Measurements from ENCODE around the gene SPARC.
"Not testable (repeated sequence)": the region's sequence is repeated elsewhere in the genome, so short reads cannot be mapped to it uniquely, and the experiment has no call there.

The SPARC gene

DNA sequence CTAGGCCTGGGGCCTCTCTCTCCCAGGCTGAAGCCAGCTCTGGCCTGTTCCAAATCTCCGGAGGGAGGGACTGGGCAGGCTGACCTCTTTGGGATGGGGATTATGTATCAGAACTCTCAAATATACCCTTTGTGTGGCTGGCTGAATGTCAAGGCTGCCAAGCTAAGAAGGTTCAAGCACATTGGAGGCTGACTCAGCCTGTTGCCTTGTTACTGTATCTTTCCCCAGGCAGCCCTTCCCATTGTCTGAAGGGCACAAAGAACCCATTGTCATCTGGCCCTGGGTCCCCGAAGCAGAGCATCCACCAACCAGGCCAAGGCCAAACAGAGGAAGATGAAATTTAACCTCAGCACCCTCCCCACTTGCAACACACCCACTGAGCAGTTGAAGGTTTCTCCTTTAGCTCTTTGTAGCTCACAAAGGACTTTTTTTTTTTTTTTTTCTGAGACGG, 7.3 kb upstream of the SPARC start:
- no peak overlapping the region for H2AFZ ChIP-seq (ENCODE audit: low read depth, low read length)
- no peak overlapping the region for H2BK120ac ChIP-seq (ENCODE audit: low read depth, low read length)
- peaks cover 17% of the 10 kb centered on the region for H3K4me1 ChIP-seq (ENCODE audit: control insufficient read depth, insufficient read depth, low read depth, low read length)
- peak overlapping the region; percentile 56 for H2AK5ac ChIP-seq (ENCODE audit: low read length, severe bottlenecking)
- peak overlapping the region; percentile 32 for H3K9ac ChIP-seq (ENCODE audit: low read length)
- no peak overlapping the region for H2BK15ac ChIP-seq (ENCODE audit: low read depth, poor library complexity, severe bottlenecking)
- H3K79me1 ChIP-seq (replicated peaks; ENCODE audit: low read length, poor library complexity, severe bottlenecking), result peaks cover 4% of the 10 kb centered on the region
- H3K27ac ChIP-seq (ENCODE audit: low read length, poor library complexity, severe bottlenecking), result no peak overlapping the region
- H3K36me3 ChIP-seq (ENCODE audit: control insufficient read depth in 1 of 2, insufficient read depth in 2 of 2, low read depth in 1 of 2, low read length in 2 of 2), result no peaks in the 10 kb centered on the region
- H2BK12ac ChIP-seq (ENCODE audit: low read length in 2 of 2), result peak overlapping the region in 1 of 2 experiments; percentile 7
- H3K14ac ChIP-seq (ENCODE audit: low read length in 2 of 2), result no peak overlapping the region
- H3K4me3 ChIP-seq (ENCODE audit: insufficient read depth in 1 of 2, low read depth in 1 of 2, low read length in 2 of 2), result no peak overlapping the region
- no peak overlapping the region for H3K23ac ChIP-seq (ENCODE audit: low read length in 2 of 2)
- no peak for DNase-seq
- H4K91ac ChIP-seq (ENCODE audit: low read length), result no peak overlapping the region
- no peaks in the 10 kb centered on the region for H3K9me3 ChIP-seq (ENCODE audit: control insufficient read depth, low read length)
- H3K18ac ChIP-seq (ENCODE audit: low read depth in 1 of 2, low read length in 2 of 2), result no peak overlapping the region
- no peak overlapping the region for H3K4me2 ChIP-seq (ENCODE audit: low read length, poor library complexity, severe bottlenecking)
- no peak overlapping the region for H4K8ac ChIP-seq (ENCODE audit: low read length)
- no peak overlapping the region for H2BK5ac ChIP-seq (ENCODE audit: low read depth, low read length, poor library complexity, severe bottlenecking)
- no peak overlapping the region for H3K4ac ChIP-seq (ENCODE audit: low read depth in 1 of 2, low read length in 2 of 2)
- 65% methylated on average over 2 of the region's 3 CpGs for WGBS
- H3K27me3 ChIP-seq (ENCODE audit: control insufficient read depth in 1 of 2, insufficient read depth in 1 of 2, low read length in 2 of 2), result no peaks in the 10 kb centered on the region

DNA sequence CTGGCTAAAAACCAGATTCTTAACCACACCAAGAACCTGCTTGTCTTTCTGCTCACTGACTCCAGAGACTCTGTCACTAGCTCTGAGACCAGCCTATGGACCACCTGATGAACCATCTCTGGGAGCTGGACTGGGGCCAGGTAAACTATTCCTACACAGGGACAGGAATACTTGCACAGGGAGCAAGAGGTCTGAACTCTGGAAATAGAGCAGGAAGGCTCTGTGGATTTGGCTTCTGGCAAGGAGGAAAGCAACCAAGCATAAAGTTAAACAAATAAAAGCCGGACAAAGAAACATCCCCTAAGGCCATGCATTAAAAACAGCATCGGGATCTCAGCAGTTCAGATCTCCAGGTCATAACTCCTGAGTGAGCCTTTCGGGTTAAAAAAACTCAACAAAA, 5.6 kb upstream of the SPARC start:
- Histone ChIP-seq H3K27me3 (ENCODE audit: control insufficient read depth in 1 of 2, insufficient read depth in 1 of 2, low read length in 2 of 2) (no peaks in the 10 kb centered on the region), H2BK5ac (ENCODE audit: low read depth, low read length, poor library complexity, severe bottlenecking) (no peak overlapping the region), H4K91ac (ENCODE audit: low read length) (no peak overlapping the region), H3K79me1 (replicated peaks; ENCODE audit: low read length, poor library complexity, severe bottlenecking) (peaks cover 6% of the 10 kb centered on the region), H3K9me3 (ENCODE audit: control insufficient read depth, low read length) (no peaks in the 10 kb centered on the region), H2AFZ (ENCODE audit: low read depth, low read length) (no peak overlapping the region), H3K4me1 (ENCODE audit: control insufficient read depth, insufficient read depth, low read depth, low read length) (peaks cover 12% of the 10 kb centered on the region), H3K23ac (ENCODE audit: low read length in 2 of 2) (no peak overlapping the region), H2BK15ac (ENCODE audit: low read depth, poor library complexity, severe bottlenecking) (no peak overlapping the region), H3K18ac (ENCODE audit: low read depth in 1 of 2, low read length in 2 of 2) (peak overlapping the region in 1 of 2 experiments; percentile 28), H3K4me2 (ENCODE audit: low read length, poor library complexity, severe bottlenecking) (no peak overlapping the region), H3K27ac (ENCODE audit: low read length, poor library complexity, severe bottlenecking) (peak overlapping the region; percentile 24), H3K4me3 (ENCODE audit: insufficient read depth in 1 of 2, low read depth in 1 of 2, low read length in 2 of 2) (no peak overlapping the region), H3K14ac (ENCODE audit: low read length in 2 of 2) (no peak overlapping the region), H2AK5ac (ENCODE audit: low read length, severe bottlenecking) (peak overlapping the region; percentile 51), H2BK120ac (ENCODE audit: low read depth, low read length) (no peak overlapping the region), H2BK12ac (ENCODE audit: low read length in 2 of 2) (no peak overlapping the region), H3K9ac (ENCODE audit: low read length) (no peak overlapping the region), H3K36me3 (ENCODE audit: control insufficient read depth in 1 of 2, insufficient read depth in 2 of 2, low read depth in 1 of 2, low read length in 2 of 2) (no peaks in the 10 kb centered on the region), H4K8ac (ENCODE audit: low read length) (no peak overlapping the region), H3K4ac (ENCODE audit: low read depth in 1 of 2, low read length in 2 of 2) (no peak overlapping the region)
- 77% methylated on average over 3 of the region's 3 CpGs for WGBS
- no peak for DNase-seq

DNA sequence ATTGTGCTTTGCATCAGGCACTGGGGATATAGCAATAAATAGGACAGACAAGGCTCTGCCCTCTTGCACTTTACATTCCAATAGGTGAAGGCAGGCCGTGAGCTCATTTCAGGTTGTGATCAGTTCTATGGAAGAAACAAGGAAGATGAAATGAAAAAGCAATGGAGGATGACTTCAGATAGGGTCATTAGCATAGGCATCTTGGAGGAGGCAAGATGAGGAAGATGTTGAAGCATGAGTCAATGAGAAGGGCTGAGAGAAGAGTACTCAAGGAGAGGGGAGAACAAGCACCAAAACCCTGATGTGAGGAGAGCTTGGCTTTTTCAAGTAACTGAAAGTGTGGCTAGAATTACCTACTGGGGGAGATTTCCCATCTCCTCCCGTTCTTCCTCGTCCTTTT, 5.0 kb upstream of the SPARC start:
- H3K9ac ChIP-seq (ENCODE audit: low read length), result no peak overlapping the region
- H3K18ac ChIP-seq (ENCODE audit: low read depth in 1 of 2, low read length in 2 of 2), result no peak overlapping the region
- H2BK12ac ChIP-seq (ENCODE audit: low read length in 2 of 2), result peak overlapping the region in 1 of 2 experiments; percentile 46
- H2BK5ac ChIP-seq (ENCODE audit: low read depth, low read length, poor library complexity, severe bottlenecking), result no peak overlapping the region
- H3K4me2 ChIP-seq (ENCODE audit: low read length, poor library complexity, severe bottlenecking), result no peak overlapping the region
- no peaks in the 10 kb centered on the region for H3K36me3 ChIP-seq (ENCODE audit: control insufficient read depth in 1 of 2, insufficient read depth in 2 of 2, low read depth in 1 of 2, low read length in 2 of 2)
- no peak overlapping the region for H3K14ac ChIP-seq (ENCODE audit: low read length in 2 of 2)
- no peak overlapping the region for H2BK15ac ChIP-seq (ENCODE audit: low read depth, poor library complexity, severe bottlenecking)
- no peak overlapping the region for H4K8ac ChIP-seq (ENCODE audit: low read length)
- peak overlapping the region; percentile 20 for H3K27ac ChIP-seq (ENCODE audit: low read length, poor library complexity, severe bottlenecking)
- peak overlapping the region; percentile 51 for H2AK5ac ChIP-seq (ENCODE audit: low read length, severe bottlenecking)
- H2BK120ac ChIP-seq (ENCODE audit: low read depth, low read length), result no peak overlapping the region
- H3K4ac ChIP-seq (ENCODE audit: low read depth in 1 of 2, low read length in 2 of 2), result no peak overlapping the region
- no peak overlapping the region for H3K23ac ChIP-seq (ENCODE audit: low read length in 2 of 2)
- no peak overlapping the region for H2AFZ ChIP-seq (ENCODE audit: low read depth, low read length)
- no peak overlapping the region for H4K91ac ChIP-seq (ENCODE audit: low read length)
- peaks cover 12% of the 10 kb centered on the region for H3K4me1 ChIP-seq (ENCODE audit: control insufficient read depth, insufficient read depth, low read depth, low read length)
- H3K9me3 ChIP-seq (ENCODE audit: control insufficient read depth, low read length), result no peaks in the 10 kb centered on the region
- WGBS, result 95% methylated on average over 2 of the region's 3 CpGs
- peaks cover 6% of the 10 kb centered on the region for H3K79me1 ChIP-seq (replicated peaks; ENCODE audit: low read length, poor library complexity, severe bottlenecking)
- DNase-seq, result no peak
- H3K27me3 ChIP-seq (ENCODE audit: control insufficient read depth in 1 of 2, insufficient read depth in 1 of 2, low read length in 2 of 2), result no peaks in the 10 kb centered on the region
- no peak overlapping the region for H3K4me3 ChIP-seq (ENCODE audit: insufficient read depth in 1 of 2, low read depth in 1 of 2, low read length in 2 of 2)

DNA sequence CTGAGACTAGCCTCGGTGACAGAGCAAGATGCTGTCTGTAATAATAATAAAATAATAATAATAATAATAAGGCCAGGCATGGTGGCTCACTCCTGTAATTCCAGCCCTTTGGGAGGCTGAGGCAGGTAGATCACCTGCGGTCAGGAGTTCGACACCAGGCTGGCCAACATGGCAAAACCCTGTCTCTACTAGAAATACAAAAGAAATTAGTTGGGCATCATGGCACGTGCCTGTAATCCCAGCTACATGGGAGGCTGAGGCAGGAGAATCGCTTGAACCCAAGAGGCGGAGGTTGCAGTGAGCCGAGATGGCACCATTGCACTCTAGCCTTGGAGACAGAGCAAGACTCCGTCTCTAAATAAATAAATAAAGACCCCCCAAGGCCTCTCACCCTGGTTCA, 2.9 kb upstream of the SPARC start:
- H3K9ac ChIP-seq (ENCODE audit: low read length); H3K27me3 ChIP-seq (ENCODE audit: control insufficient read depth in 1 of 2, insufficient read depth in 1 of 2, low read length in 2 of 2); H3K4me3 ChIP-seq (ENCODE audit: insufficient read depth in 1 of 2, low read depth in 1 of 2, low read length in 2 of 2); H3K18ac ChIP-seq (ENCODE audit: low read depth in 1 of 2, low read length in 2 of 2); H2BK120ac ChIP-seq (ENCODE audit: low read depth, low read length); H2AFZ ChIP-seq (ENCODE audit: low read depth, low read length); H4K8ac ChIP-seq (ENCODE audit: low read length); H3K36me3 ChIP-seq (ENCODE audit: control insufficient read depth in 1 of 2, insufficient read depth in 2 of 2, low read depth in 1 of 2, low read length in 2 of 2); H2AK5ac ChIP-seq (ENCODE audit: low read length, severe bottlenecking); H2BK12ac ChIP-seq (ENCODE audit: low read length in 2 of 2); DNase-seq; H3K14ac ChIP-seq (ENCODE audit: low read length in 2 of 2); H2BK5ac ChIP-seq (ENCODE audit: low read depth, low read length, poor library complexity, severe bottlenecking); H3K9me3 ChIP-seq (ENCODE audit: control insufficient read depth, low read length); H3K4me2 ChIP-seq (ENCODE audit: low read length, poor library complexity, severe bottlenecking); H3K4ac ChIP-seq (ENCODE audit: low read depth in 1 of 2, low read length in 2 of 2); H2BK15ac ChIP-seq (ENCODE audit: low read depth, poor library complexity, severe bottlenecking); H4K91ac ChIP-seq (ENCODE audit: low read length); H3K23ac ChIP-seq (ENCODE audit: low read length in 2 of 2); H3K79me1 ChIP-seq (replicated peaks; ENCODE audit: low read length, poor library complexity, severe bottlenecking); H3K27ac ChIP-seq (ENCODE audit: low read length, poor library complexity, severe bottlenecking); H3K4me1 ChIP-seq (ENCODE audit: control insufficient read depth, insufficient read depth, low read depth, low read length): not testable (repeated sequence)
- 97% methylated on average over 7 of the region's 8 CpGs for WGBS

Measured in mesenchymal stem cell (in vitro differentiated cells and primary cell).